K562 (cell line): ENCODE measurements around the gene DBNDD2. TPM values are rescaled to one million over a fixed set of nuclear protein-coding genes. Genes with fewer than 3 reads are reported as not detected.

ENCODE experiments used
- ARID1B ChIP-seq: fragments of 450-650 bp; IDR thresholded peaks from 2 replicates; pipeline ENCODE4 v1.6.1; 2016; ENCODE audit warnings: antibody characterized with exemption, mild to moderate bottlenecking, inconsistent platforms
- ATF7 ChIP-seq: fragments of 450-650 bp; IDR thresholded peaks from 2 replicates; pipeline ENCODE4 v1.7.1; 2014; ENCODE audit warnings: mild to moderate bottlenecking, moderate library complexity
- CBX3 ChIP-seq, 2 experiments: IDR thresholded peaks; 1 replicate in 1 of 2; 2 replicates in 1 of 2; pipeline ENCODE4 v1.6.1; 2012; ENCODE audit warnings: inconsistent platforms in 2 of 2, low read length in 2 of 2, borderline replicate concordance in 1 of 2, control low read depth in 1 of 2
- CC2D1A ChIP-seq: fragments of 450-650 bp; IDR thresholded peaks from 2 replicates; pipeline ENCODE4 v1.6.1; 2017; ENCODE audit warnings: mild to moderate bottlenecking
- CHD2 ChIP-seq: IDR thresholded peaks from 2 replicates; pipeline ENCODE4 v1.6.1; 2011; ENCODE audit warnings: low read depth, low read length
- EHMT2 ChIP-seq: fragments of 450-650 bp; IDR thresholded peaks from 2 replicates; pipeline ENCODE4 v1.6.1; 2018; ENCODE audit warnings: antibody characterized with exemption
- EP400 ChIP-seq: fragments of 450-650 bp; IDR thresholded peaks from 2 replicates; pipeline ENCODE4 v1.6.1; 2017; ENCODE audit warnings: antibody characterized with exemption, mild to moderate bottlenecking, moderate library complexity
- FOXM1 ChIP-seq, 2 experiments: fragments of 450-650 bp in 1 of 2; sonication (generic) in 1 of 2; formaldehyde crosslinking in 1 of 2; IDR thresholded peaks; 2 replicates each; pipeline versions ENCODE4 v1.6.1 to v1.9.0; 2017 to 2022; ENCODE audit warnings: low read depth in 2 of 2, mild to moderate bottlenecking in 2 of 2, missing genetic modification reagents in 1 of 2, moderate library complexity in 1 of 2
- FUS ChIP-seq: fragments of 200-400 bp; formaldehyde crosslinking; optimal IDR thresholded peaks from 2 replicates; pipeline ENCODE3; 2017; ENCODE audit warnings: low read depth, low read length
- HNRNPH1 ChIP-seq: fragments of 200-400 bp; formaldehyde crosslinking; optimal IDR thresholded peaks from 2 replicates; pipeline ENCODE3; 2017; ENCODE audit warnings: low read depth, mild to moderate bottlenecking, low read length, moderate library complexity
- IRF2 ChIP-seq: sonication (generic); formaldehyde crosslinking; IDR thresholded peaks from 2 replicates; pipeline ENCODE4 v1.8.1; 2022; ENCODE audit warnings: mild to moderate bottlenecking, missing genetic modification reagents
- KLF16 ChIP-seq: IDR thresholded peaks from 2 replicates; pipeline ENCODE4 v1.6.1; 2016; ENCODE audit warnings: antibody characterized with exemption
- LCOR ChIP-seq: sonication (generic); formaldehyde crosslinking; IDR thresholded peaks from 2 replicates; pipeline ENCODE4 v1.8.0; 2022; ENCODE audit warnings: mild to moderate bottlenecking, missing genetic modification reagents
- MAFK ChIP-seq: IDR thresholded peaks from 2 replicates; pipeline ENCODE4 v1.6.1; 2011; ENCODE audit warnings: low read length, improper control_type of control experiment
- MEF2D ChIP-seq: conservative IDR thresholded peaks from 2 replicates; pipeline ENCODE4 v1.6.1; 2016; ENCODE audit warnings: low read depth, missing genetic modification characterization, missing compliant biosample characterization
- MYNN ChIP-seq, 2 experiments: sonication (generic); formaldehyde crosslinking in 1 of 2; IDR thresholded peaks; 2 replicates each; pipeline versions ENCODE4 v1.5.0 to v1.6.1; 2016 to 2020; ENCODE audit warnings: antibody characterized with exemption in 1 of 2, missing genetic modification reagents in 1 of 2
- PYGO2 ChIP-seq: fragments of 450-650 bp; IDR thresholded peaks from 2 replicates; pipeline ENCODE4 v1.6.1; 2016; ENCODE audit warnings: mild to moderate bottlenecking, missing genetic modification characterization, moderate library complexity, missing compliant biosample characterization
- RNF219 ChIP-seq: fragments of 250-450 bp; sonication (Bioruptor Pico); IDR thresholded peaks from 2 replicates; pipeline ENCODE4 v1.5.0; 2022; ENCODE audit warnings: mild to moderate bottlenecking
- SMARCA4 ChIP-seq: fragments of 450-650 bp; IDR thresholded peaks from 2 replicates; pipeline ENCODE4 v1.6.1; 2016
- SMARCC2 ChIP-seq: fragments of 450-650 bp; IDR thresholded peaks from 2 replicates; pipeline ENCODE4 v1.6.1; 2017; ENCODE audit warnings: antibody characterized with exemption, moderate library complexity, mild to moderate bottlenecking, low read depth
- SRSF3 ChIP-seq: fragments of 200-400 bp; formaldehyde crosslinking; IDR thresholded peaks from 2 replicates; pipeline ENCODE4 v1.6.1; 2016; ENCODE audit warnings: mild to moderate bottlenecking, low read length, moderate library complexity; ENCODE audit not compliant: insufficient read depth
- TFAP4 ChIP-seq: sonication (generic); formaldehyde crosslinking; IDR thresholded peaks from 2 replicates; pipeline ENCODE4 v1.8.0; 2022; ENCODE audit warnings: missing genetic modification reagents, mild to moderate bottlenecking, moderate library complexity, borderline replicate concordance
- UBTF ChIP-seq, 2 experiments: IDR thresholded peaks; 2 replicates each; pipeline ENCODE4 v1.6.1; 2012; ENCODE audit warnings: improper control_type of control experiment in 2 of 2, low read depth in 2 of 2, low read length in 2 of 2, borderline replicate concordance in 1 of 2
- ZNF511 ChIP-seq: sonication (generic); formaldehyde crosslinking; IDR thresholded peaks from 2 replicates; pipeline ENCODE4 v1.8.0; 2022; ENCODE audit warnings: mild to moderate bottlenecking, missing genetic modification reagents
- polyA plus RNA-seq, 8 experiments: library from polyadenylated mRNA; depleted of rRNA in 4 of 8; stranded (reverse) in 5 of 8; unstranded in 3 of 8; fragments of >200 nt; fragmentation: Nextera tagmentation in 2 of 8; fragmentation: Illumina TruSeq in 1 of 8; extraction: Ambion mirVana in 2 of 8; extraction: Trizol in 1 of 8; gene quantifications; 2 replicates each; pipeline versions ENCODE4 v1.2.1 to v1.2.3, GENCODE V29; 2011 to 2014; ENCODE audit warnings: inconsistent platforms in 1 of 8, missing spikeins in 1 of 8
- total RNA-seq, 7 experiments: library from RNA; depleted of rRNA in 6 of 7; stranded (reverse); fragments of >200 nt in 6 of 7; fragmentation: Illumina TruSeq in 2 of 7; extraction: Trizol in 2 of 7; gene quantifications; 2 replicates each; pipeline versions ENCODE4 v1.2.1 to v1.2.3, GENCODE V29; 2011 to 2021; ENCODE audit warnings: low replicate concordance in 1 of 7

The DBNDD2 gene
- total and polyA plus RNA-seq, 9 of the 15 experiments (the other 6 are each of a cell fraction or from before 2014, with no cell fraction given) = 12.8 to 64.0 (median 35.8) TPM

GRCh38 chr20:45407067-45407745 is 883 bp upstream of the DBNDD2 start (continued):
- TF ChIP-seq RNF219 (no peak), EP400 (no peak), TFAP4 (peak; percentile 30; the same call in 1 of the 2 replicates), CHD2 (peak; percentile 36; the same call in 1 of the 2 replicates), UBTF (IDR thresholded peaks at IDR 0.05; ENCODE audit: borderline replicate concordance in 1 of 2, low read depth in 2 of 2, low read length in 2 of 2) (peak in 1 of 2 experiments; percentile 77; a peak in 2 of 4 replicates), MAFK (no peak), FUS (no peak), MEF2D (no peak), PYGO2 (tag) (no peak), EHMT2 (no peak), HNRNPH1 (no peak), CC2D1A (no peak), MYNN (IDR thresholded peaks at IDR 0.05) (no peak), MYNN (CRISPR knock-in tag; IDR thresholded peaks at IDR 0.05) (no peak), IRF2 (no peak), FOXM1 (IDR thresholded peaks at IDR 0.05; ENCODE audit: low read depth) (no peak), FOXM1 (CRISPR knock-in tag; IDR thresholded peaks at IDR 0.05; ENCODE audit: low read depth) (no peak), CBX3 (IDR thresholded peaks at IDR 0.05; ENCODE audit: borderline replicate concordance in 1 of 2, low read length in 2 of 2) (no peak), SMARCA4 (no peak), SRSF3 (no peak), ATF7 (0 out of 2 replicates have a peak, but pooled peaks have one; percentile 11), LCOR (0 out of 2 replicates have a peak, but pooled peaks have one; percentile 42), KLF16 (no peak), ZNF511 (CRISPR knock-in tag) (no peak), ARID1B (no peak), SMARCC2 (no peak)
